ENCODE results near the gene SLC12A5.

Gene SLC12A5

DNA sequence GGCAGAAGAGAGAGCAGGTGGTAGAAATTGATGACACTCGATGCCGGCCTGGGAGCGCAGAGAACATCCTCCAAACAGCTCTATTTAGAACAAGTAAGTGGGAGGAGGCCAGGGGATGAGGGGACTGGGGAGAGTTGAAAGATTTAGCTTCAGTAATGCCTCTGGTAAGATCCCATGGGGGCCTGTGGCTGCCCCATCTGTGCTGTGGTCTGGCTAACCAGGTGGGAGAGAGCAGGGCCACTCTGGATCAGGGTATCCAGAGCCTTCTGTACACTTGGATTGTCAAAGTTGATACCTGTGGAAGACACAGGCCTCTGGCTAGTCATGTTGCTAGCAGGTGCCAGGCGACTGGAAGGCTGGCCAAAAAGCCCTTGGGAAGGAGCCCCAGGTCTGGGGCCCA is 33.1 kb downstream of the SLC12A5 start:
- TF ChIP-seq, protein P1, sequence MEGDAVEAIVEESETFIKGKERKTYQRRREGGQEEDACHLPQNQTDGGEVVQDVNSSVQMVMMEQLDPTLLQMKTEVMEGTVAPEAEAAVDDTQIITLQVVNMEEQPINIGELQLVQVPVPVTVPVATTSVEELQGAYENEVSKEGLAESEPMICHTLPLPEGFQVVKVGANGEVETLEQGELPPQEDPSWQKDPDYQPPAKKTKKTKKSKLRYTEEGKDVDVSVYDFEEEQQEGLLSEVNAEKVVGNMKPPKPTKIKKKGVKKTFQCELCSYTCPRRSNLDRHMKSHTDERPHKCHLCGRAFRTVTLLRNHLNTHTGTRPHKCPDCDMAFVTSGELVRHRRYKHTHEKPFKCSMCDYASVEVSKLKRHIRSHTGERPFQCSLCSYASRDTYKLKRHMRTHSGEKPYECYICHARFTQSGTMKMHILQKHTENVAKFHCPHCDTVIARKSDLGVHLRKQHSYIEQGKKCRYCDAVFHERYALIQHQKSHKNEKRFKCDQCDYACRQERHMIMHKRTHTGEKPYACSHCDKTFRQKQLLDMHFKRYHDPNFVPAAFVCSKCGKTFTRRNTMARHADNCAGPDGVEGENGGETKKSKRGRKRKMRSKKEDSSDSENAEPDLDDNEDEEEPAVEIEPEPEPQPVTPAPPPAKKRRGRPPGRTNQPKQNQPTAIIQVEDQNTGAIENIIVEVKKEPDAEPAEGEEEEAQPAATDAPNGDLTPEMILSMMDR (conservative IDR thresholded peaks at IDR 0.05): no peak
- TF ChIP-seq ZFX (IDR thresholded peaks at IDR 0.05): no peak
- H3K27ac ChIP-seq: no peak overlapping the region

DNA sequence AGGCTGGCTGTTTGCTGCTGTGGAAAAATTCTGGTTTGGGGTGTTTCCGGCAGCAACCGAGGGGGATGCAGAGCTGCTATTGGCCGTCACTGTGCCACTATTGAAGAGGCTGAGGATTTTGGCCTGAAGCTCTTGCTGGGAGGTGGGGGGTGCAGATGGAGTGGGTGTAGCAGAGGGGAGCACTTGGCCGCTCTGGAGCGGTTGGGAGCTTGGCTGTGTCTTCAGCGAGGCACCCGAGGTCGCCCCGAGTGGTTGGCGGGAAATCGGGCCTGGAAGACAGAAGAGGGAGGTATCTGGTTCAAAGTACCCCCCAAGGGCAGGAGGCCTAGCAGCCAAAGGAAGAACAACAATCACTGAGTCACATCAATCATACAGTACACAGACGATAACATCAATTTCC is 33.6 kb downstream of the SLC12A5 start:
- no peak overlapping the region for H3K27ac ChIP-seq
- TF ChIP-seq, protein P1 (conservative IDR thresholded peaks at IDR 0.05): no peak
- no peak for TF ChIP-seq ZFX (IDR thresholded peaks at IDR 0.05)

DNA sequence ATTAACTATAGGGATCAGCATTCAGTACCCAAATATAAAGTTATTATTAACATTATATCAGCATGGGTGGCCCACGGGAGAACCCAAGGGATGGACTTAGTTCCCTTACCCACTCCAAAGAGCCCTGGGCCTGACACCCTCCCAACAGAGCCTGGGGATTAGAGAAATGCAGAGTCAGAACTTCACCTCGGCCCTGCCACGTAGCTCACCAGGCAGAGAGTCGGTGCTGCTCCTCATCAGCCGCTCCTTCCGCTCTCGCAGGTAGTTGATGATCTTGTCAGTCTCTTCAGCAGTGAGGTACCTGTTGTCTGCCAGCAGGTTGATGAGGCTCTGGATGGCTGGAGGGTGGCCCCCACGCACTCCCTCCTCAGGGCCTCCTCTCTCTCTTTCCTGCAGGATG is 34.1 kb downstream of the SLC12A5 start:
- TF ChIP-seq, protein P1 (conservative IDR thresholded peaks at IDR 0.05): no peak
- no peak for TF ChIP-seq ZFX (IDR thresholded peaks at IDR 0.05)
- H3K27ac ChIP-seq: no peak overlapping the region

DNA sequence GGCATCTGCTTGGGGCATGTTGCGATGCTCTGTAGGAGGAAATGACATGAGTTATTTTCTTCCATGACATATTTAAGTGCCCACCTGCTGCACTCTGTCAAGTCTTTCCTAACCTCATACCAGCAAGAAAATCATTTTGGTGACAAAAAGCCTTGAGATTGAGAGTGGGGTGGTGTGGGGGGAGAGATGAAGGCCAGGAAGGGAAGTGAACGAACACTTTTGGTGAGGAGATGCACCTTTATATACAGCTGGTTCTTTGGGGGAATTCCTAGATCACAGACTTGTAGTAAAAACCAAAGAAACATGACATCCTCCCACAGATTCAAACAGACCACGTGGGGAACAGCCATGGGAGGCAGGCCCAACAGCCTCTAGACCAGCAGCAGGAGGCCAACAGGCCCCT is 34.6 kb downstream of the SLC12A5 start:
- H3K27ac ChIP-seq: no peak overlapping the region
- TF ChIP-seq ZFX (IDR thresholded peaks at IDR 0.05): no peak
- TF ChIP-seq, protein P1 (conservative IDR thresholded peaks at IDR 0.05): no peak

DNA sequence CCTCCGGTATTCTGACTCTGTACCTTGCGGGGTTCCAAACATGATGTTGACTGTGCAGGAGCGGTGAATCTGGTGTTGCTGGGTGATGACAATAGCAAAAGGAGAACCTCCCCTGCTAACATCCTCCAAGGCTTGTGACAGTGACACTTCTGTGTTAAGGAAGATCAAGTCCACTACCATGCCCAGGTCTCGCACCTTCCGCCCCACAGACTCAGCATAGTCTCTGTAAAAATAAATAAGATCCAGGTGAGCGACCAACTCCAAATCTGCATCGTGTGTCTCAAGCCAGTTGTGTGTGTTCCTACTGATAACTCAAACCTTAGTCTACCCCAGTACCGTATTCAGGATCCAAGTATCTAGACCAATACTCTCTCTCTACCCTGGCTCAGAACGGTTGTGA is 36.0 kb downstream of the SLC12A5 start:
- H3K27ac ChIP-seq: no peak overlapping the region
- no peak for TF ChIP-seq ZFX (IDR thresholded peaks at IDR 0.05)
- TF ChIP-seq, protein P1 (conservative IDR thresholded peaks at IDR 0.05): no peak

DNA sequence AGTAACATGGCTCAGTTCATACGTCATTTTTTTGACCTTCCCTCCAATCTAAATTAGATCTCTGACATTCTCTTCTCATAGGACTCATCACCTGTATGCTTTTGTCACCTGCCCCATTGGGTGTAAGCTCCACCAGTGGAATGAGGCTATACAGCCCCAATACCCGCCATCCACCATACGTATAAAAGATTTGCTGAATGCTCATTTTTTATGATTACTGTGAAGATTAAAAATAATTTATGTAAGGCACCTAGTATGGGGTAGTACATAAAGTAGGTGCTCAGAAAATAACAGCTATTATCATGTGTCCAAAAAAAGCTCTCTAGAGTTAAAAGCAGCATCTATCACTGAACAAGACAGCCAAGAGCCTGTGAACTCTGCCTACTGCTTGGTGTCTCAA is 36.7 kb downstream of the SLC12A5 start:
- TF ChIP-seq, protein P1 (conservative IDR thresholded peaks at IDR 0.05): no peak
- no peak for TF ChIP-seq ZFX (IDR thresholded peaks at IDR 0.05)
- H3K27ac ChIP-seq: no peak overlapping the region

DNA sequence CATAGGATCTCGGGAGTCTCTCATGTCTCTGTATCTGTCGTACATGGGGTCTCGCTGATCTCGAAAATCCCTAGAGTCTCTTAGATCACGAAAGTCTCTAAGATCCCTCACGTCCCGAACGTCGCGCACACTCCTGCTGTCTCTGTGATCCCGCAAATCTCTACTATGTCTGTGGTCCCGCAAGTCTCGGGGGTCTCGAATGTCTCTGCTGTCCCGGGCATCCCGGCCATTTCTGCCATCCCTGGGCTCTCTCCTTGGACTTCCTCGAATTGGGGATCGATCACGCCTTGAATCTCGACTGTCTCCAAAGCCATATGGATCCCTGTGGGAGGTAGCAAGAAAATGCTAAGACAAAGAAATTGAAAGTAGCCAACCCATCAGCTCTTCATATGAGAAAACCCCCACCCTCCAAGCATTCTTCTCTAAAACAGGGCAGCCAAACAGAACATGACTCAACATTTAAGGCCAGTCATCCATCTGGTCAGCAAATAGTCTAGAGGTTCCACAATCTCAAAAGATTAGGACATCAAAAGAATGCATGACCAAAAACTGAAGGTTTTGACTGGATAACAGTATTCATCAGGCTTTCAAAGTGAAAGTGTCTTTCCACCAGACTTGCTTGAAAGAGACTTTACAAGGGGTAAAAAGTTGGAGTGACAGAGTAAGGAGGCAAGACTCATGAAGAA is 41.3 kb downstream of the SLC12A5 start:
- TF ChIP-seq ZFX (IDR thresholded peaks at IDR 0.05): no peak
- TF ChIP-seq, protein P1 (conservative IDR thresholded peaks at IDR 0.05): no peak
- no peak overlapping the region for H3K27ac ChIP-seq

All from C4-2B (cell line).